Uterus (tissue), 2 donors: Measurements from ENCODE around the gene UBE2K.

Source experiments
- POLR2A ChIP-seq, 2 donors: fragments of 450-650 bp; IDR thresholded peaks; one replicate each; pipeline ENCODE4 v1.6.1; 2016; ENCODE audit warnings: antibody characterized with exemption in 2 of 2, mild to moderate bottlenecking in 1 of 2, moderate library complexity in 1 of 2
- TF ChIP-seq, protein P1 (sequence below), 4 experiments: fragments of 200-600 bp in 2 of 4; fragments of 450-650 bp in 2 of 4; sonication (generic) in 2 of 4; IDR thresholded peaks; one replicate each; pipeline ENCODE4 v1.5.1; 2016 to 2019; ENCODE audit warnings: antibody characterized with exemption in 4 of 4, mild to moderate bottlenecking in 2 of 4, moderate library complexity in 1 of 4

GRCh38 chr4:39697740-39698423 lies at the start of gene UBE2K:
- TF ChIP-seq, protein P1, sequence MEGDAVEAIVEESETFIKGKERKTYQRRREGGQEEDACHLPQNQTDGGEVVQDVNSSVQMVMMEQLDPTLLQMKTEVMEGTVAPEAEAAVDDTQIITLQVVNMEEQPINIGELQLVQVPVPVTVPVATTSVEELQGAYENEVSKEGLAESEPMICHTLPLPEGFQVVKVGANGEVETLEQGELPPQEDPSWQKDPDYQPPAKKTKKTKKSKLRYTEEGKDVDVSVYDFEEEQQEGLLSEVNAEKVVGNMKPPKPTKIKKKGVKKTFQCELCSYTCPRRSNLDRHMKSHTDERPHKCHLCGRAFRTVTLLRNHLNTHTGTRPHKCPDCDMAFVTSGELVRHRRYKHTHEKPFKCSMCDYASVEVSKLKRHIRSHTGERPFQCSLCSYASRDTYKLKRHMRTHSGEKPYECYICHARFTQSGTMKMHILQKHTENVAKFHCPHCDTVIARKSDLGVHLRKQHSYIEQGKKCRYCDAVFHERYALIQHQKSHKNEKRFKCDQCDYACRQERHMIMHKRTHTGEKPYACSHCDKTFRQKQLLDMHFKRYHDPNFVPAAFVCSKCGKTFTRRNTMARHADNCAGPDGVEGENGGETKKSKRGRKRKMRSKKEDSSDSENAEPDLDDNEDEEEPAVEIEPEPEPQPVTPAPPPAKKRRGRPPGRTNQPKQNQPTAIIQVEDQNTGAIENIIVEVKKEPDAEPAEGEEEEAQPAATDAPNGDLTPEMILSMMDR (IDR thresholded peaks at IDR 0.05) = peak in 2 of 4 experiments; percentile 2 to 29
- peak; percentile 61 to 85 for TF ChIP-seq POLR2A (IDR thresholded peaks at IDR 0.05)
